GM21390 (cell line): ENCODE data around the gene COL4A2.

Source experiments
- ATAC-seq: cut with Tn5 transposase; IDR thresholded peaks from one replicate; pipeline ENCODE4 v1.9.1; 2021; ENCODE audit not compliant: unreplicated experiment

The COL4A2 gene

DNA sequence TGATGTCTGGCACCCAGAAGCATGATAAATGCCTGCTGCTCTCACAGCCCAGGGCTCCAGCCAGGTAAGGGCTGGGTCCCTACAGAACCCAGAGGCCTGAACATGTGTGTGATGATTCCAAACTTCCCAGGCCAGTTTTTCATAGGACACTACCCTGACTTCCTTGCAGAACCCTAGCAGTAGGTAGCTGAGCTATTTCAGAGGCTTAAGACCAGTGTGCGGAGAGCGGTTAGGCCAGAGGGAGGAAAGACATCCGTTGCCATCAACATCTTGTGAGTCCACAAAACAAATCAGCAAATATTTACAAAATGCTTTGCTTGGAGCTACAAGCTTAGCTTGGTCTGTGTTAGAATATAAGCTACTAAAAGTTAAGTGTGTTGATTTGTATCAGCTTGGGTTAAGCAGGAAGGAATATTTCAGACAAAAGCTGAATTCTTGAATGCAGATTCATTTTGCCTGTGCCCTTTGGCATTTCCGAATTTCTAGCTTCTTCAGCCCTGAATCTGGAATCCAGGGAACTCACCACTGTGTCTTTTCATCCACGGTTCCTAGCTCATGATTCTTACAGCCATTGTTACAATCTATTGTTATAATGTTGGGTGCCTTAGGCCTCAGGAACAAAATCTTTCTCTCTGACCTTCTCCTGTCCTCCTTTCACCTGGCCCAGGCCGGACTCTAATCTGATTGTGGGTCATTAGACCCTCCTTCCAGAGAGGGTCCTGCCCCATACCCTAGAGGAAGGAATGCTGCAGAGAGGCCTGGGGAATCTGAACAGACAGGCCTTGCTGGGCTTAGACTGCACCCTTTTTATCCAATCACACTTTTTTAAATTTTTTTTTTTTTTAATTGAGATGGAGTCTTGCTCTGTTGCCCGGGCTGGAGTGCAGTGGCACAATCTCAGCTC is 242.1 kb downstream of the COL4A2 start:
- no peak for ATAC-seq

DNA sequence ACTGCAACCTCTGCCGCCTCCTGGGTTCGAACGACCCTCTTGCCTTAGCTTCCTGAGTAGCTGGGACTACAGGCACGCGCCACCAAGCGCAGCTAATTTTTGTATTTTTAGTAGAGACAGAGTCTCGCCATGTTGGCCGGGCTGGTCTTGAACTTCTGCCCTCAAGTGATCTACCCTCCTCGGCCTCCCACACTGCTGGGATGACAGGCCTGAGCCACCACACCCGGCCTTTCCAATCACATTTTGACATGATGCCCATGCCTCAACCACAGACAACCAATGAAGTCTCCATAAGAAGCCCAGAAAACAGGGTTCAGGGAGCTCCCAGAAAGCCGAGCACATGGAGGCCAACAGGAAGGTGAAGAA is 242.7 kb downstream of the COL4A2 start:
- no peak for ATAC-seq

DNA sequence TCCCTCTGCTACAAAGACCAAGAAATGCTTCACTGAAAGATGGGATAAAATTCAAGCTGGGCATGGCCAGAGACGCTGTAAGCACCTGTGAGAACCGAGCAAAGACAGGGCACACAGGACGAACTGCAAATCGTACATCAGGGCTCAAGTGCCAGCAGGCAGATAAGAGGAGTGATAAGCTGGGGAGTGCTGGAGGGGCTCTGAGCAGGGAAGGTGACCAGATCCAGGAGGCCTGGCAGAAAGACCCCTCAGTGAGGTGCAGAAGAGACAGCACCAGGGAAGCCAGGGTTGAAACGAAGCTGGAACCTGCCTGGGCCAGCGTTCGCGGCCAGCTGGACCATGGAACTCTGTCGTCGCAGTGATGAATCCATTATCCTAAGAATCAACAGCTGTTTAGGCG is 244.2 kb downstream of the COL4A2 start:
- no peak for ATAC-seq

DNA sequence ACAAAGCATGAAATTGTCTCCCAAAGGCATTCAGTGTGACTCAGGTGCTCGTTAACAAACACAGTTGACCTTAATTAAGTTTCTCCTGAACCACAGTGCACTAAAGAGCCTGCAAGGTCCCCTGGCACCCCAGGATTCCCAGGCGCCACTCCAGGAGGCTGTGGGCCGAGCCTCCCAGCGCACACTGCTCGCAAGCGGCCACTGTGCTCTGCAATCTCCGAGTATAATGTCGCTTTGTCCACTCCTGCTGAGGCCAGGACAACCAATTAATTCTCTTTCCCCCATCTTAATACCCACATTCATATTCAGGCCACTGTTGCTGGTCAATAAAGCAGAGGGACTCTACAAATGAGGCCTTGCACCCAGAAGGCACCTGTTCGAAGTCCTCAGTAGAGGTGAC is 245.7 kb downstream of the COL4A2 start:
- ATAC-seq = no peak

- ATAC-seq = no peak
Observed at GRCh38 chr13:110553417-110553816, 246.3 kb downstream of the COL4A2 start.

DNA sequence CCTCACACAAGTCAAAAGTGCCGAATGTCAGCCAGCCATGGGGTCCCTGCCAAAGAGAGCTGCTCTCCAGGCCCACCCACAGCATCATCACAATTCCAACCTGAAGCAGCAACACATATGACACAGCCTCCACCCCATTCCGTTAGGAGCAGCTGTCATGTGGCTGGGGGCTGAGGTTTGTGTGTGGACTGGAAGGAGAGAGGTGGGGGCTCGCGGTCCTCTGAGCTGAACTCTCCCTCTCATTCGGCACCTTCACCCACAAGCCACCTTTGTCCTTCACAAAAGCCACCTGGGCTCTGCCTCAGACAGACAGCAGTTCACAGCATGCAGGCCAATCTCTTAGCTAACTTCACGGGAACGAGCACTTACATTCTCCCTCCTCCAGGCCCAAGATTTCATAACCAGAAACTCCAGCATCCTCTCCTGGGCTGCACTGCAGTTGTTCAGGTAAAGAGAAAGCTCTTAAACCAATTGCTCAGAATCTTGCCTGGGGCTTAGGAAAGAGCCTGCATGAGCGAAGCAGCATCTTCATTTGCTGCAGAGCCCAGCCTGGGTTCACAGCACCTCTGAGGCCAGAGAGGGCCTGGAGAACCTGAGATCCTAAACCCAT is 247.2 kb downstream of the COL4A2 start:
- no peak for ATAC-seq

DNA sequence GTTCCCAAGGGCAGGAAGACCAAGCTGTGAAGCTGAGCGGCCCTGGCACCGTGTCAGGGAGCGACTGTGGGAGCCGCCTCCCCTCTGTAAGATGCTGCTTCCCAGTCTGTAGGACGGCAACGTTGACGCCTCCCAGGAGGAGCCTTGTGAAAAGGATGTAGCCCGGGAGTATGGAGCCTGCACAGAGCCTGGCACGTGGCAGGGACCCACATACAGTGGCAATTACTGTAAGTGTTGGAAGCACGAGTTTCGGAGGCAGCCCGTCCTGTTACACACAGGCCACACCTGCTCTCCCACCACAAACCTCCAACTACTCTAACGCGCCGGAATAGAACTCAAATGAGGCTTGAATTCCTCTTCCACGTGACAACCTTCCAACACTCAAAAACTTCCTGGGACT is 247.9 kb downstream of the COL4A2 start:
- no peak for ATAC-seq

GRCh38 chr13:110555601-110556223 is 248.6 kb downstream of the COL4A2 start:
- no peak for ATAC-seq

GRCh38 chr13:110556224-110556606 is 249.1 kb downstream of the COL4A2 start:
- no peak for ATAC-seq

DNA sequence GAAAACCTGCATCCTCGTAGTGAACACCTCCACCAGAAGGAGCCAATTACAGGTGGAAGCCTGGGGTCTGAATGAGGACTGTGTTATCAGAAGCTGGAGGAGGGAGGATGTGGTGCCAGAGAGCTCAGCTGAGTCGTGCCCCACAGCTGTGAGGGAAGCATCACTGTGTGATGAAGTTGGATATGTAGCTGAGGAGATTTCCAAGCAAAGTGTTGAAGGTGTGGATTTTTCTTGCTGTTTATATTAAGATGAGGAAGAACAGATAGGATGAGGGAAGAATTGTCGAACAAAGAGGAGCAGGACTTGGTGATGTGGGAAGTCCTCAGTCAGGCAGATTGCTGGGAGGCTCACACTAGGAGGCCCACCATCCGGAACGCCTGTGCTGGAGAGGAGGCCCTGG is 250.0 kb downstream of the COL4A2 start:
- ATAC-seq = no peak

- ATAC-seq = no peak
Observed at GRCh38 chr13:110557610-110558305, 250.7 kb downstream of the COL4A2 start.

DNA sequence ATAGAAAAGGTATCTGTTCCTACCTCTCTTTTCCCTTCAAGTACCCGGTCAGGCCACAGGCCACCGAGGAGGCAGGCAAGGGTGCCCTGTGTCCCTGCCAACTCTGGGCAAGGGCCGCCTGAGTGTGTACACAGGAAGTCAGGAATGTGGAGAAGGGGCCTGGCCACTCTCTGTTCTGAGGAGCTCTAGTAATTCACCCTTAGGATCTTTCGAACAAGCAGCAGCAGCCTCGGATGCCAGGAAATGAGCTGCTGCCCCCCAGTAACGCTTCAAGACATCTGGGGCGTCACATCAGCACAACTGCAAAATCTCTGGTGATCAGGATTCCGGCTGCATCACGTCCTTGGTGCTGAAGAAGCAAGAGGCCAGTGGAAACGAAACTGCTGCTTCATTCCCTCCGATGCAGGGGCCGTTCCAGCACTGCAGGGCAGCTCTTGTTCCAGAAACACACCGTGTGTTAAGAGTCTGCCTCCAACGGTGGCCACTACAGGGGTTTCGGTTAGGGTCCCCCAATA is 252.4 kb downstream of the COL4A2 start:
- no peak for ATAC-seq

GRCh38 chr13:110559986-110560385 is 252.9 kb downstream of the COL4A2 start:
- no peak for ATAC-seq

GRCh38 chr13:110560601-110561343 is 253.7 kb downstream of the COL4A2 start:
- ATAC-seq = peak; percentile 13

DNA sequence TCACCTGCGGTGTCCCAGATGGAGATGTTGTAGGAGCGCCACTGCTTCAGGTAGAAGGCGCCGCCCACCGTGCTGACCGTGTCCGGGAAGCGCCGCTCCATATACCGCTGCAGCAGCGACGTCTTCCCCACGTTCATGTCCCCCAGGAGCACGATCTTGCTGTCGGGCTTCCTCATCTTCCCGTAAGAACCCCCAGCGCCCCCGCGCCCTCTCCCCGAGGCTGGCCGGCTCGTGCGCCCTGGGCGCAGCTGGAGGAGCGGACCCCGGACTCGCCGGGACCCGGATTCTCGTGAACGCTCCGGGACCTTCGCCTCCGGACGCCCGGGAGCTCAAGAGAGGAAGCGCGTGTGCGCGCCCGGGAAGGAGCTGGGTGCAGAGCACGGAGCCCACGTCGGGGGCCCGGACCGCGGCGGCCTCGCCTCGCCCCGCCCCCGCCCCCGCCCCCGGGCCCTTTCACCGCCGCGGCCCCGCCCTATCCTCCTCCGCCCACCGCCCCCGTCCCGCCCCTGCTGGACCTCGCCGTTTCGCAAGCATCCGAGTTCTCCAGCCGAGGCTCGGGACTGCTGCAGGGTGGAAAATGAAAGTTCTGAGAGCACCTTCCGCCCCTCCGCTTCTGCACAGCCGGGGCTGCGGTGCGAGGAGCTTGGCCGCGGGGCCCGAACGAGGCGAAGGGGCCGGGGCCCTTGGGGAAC is 254.4 kb downstream of the COL4A2 start, which contains the start of gene RAB20:
TSS of gene RAB20 (minus strand) at position 379 of the 692 bp plus-strand sequence. CDS start at position 176, 203 bp downstream.
- peak; percentile 76 for ATAC-seq

DNA sequence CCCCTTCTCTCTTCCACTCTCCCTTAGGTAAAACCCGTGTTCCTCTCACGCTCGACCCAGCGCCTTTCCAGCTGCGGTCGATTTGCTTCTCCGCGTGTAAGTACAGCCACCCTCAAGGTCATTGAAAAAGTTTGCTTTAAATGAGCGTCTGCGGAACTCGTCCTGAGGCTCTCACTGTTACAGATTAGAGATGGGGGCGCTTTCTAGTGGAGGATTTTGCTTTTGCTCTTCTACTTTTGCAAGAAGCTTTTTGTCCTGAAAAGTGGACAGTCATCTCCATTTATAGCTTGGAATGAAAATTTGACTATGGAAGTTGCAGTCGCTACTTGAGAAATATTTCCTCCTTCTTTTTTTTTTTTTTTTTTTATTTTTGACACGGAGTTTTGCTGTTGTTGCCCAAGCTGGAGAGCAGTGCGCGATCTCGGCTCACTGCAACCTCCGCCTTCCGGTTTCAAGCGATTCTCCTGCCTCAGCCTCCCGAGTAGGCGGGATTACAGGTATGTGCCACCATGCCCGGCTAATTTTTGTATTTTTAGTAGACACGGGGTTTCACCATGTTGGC is 255.0 kb downstream of the COL4A2 start:
- ATAC-seq = no peak
